ENCODE measurements around the gene CLNK.

The CLNK gene

DNA sequence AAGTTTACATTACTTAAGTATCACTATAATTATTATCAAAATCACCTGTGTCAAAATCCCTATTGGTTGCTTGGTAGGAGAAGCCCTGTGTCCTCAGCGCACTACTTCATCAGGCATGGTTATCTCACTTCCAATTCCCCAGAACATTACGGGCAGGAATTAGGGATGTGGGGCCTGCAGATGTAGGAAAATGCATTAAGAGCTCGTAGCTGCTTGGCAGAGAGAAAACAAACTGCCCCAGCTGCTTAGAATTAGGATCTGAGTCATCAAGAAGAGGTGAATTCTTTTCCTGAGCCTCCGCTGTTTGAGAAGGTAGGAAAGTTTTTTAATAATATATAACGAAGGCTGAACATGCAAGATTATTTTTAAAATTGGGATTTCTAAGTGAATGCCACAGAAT, 31.1 kb upstream of the CLNK start:
- no peak overlapping the region for H3K27ac ChIP-seq
- TF ChIP-seq, protein P1, sequence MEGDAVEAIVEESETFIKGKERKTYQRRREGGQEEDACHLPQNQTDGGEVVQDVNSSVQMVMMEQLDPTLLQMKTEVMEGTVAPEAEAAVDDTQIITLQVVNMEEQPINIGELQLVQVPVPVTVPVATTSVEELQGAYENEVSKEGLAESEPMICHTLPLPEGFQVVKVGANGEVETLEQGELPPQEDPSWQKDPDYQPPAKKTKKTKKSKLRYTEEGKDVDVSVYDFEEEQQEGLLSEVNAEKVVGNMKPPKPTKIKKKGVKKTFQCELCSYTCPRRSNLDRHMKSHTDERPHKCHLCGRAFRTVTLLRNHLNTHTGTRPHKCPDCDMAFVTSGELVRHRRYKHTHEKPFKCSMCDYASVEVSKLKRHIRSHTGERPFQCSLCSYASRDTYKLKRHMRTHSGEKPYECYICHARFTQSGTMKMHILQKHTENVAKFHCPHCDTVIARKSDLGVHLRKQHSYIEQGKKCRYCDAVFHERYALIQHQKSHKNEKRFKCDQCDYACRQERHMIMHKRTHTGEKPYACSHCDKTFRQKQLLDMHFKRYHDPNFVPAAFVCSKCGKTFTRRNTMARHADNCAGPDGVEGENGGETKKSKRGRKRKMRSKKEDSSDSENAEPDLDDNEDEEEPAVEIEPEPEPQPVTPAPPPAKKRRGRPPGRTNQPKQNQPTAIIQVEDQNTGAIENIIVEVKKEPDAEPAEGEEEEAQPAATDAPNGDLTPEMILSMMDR (IDR thresholded peaks at IDR 0.05): no peak
- TF ChIP-seq ZFX (IDR thresholded peaks at IDR 0.05; ENCODE audit: borderline replicate concordance): no peak

DNA sequence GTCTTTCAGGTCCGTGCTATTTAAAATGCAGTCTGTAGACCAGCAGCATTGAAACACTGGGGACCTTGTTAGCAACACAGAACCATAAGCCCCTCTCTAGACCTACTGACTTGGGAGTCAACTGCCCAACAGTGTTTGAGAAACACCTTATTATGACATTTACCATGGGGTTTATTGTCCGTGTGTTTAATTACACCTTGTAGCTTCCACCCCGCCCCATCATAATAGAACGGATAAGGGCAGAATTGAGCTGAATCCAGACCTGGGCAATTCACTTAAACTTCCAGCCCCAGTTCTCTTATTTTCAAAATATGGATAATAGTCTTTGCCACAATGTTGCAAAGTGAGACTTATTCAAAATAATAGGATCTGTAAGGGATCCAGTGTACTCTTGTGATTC, 30.6 kb upstream of the CLNK start:
- TF ChIP-seq ZFX (IDR thresholded peaks at IDR 0.05; ENCODE audit: borderline replicate concordance): no peak
- TF ChIP-seq, protein P1 (IDR thresholded peaks at IDR 0.05): no peak
- H3K27ac ChIP-seq: no peak overlapping the region

DNA sequence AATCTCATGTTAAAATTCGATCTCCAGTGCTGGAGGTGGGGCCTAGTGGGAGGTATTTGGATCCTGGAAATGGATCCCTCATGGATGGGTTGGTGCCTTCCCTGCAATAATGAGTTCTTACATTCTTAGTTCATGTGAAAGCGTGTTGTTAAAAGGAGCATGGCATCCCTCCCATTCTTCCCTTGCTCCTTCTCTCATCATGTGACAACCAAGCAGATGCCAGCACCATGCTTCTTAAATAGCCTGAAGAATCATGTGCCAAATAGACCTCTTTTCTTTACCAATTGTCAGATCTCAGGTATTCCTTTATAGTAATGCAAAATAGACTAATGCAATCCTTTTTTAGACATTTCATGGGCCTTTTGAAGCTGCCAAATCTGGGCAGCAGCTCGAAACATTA, 29.0 kb upstream of the CLNK start:
- no peak overlapping the region for H3K27ac ChIP-seq
- no peak for TF ChIP-seq ZFX (IDR thresholded peaks at IDR 0.05; ENCODE audit: borderline replicate concordance)
- TF ChIP-seq, protein P1 (IDR thresholded peaks at IDR 0.05): no peak

DNA sequence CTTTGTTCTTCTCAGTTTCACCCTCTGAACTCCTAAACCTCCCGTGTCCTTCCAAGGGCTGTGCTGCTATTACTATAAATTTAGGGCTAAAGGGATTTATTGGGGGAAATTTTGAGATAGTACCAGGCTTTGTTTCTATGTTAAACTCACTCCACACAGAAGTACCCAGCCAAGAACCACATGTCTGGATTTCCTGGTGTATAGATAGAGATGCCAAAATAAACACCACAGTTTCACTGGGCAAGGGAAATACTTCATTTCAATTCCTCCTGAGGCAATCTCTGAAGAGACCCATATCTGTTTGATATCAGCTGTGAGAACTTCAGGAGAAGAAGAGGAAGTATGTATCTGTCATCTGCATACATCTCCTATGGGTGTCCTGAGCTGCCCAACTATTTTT, 21.7 kb upstream of the CLNK start:
- TF ChIP-seq ZFX (IDR thresholded peaks at IDR 0.05; ENCODE audit: borderline replicate concordance): no peak
- TF ChIP-seq, protein P1 (IDR thresholded peaks at IDR 0.05): no peak

DNA sequence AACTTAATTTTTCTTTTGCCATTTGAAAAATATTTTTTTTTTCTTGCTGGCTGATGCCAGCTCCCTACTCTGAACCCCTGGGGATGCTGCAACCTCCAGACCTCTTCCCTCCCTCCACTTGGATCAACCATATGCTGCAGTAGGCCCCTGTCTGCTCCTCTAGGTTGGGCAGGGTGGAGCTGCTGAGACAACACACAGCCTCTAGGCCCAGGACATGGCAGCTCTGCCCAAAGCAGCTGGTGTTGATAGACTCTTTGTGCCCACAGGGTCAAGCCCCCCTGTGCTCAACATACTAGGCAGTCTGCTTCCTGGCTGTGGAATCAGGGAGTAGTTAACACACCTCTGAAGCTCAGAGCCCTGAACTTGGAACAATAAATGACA, 19.9 kb upstream of the CLNK start:
- TF ChIP-seq ZFX (IDR thresholded peaks at IDR 0.05; ENCODE audit: borderline replicate concordance): no peak
- TF ChIP-seq, protein P1 (IDR thresholded peaks at IDR 0.05): no peak
- H3K27ac ChIP-seq: no peak overlapping the region

More for the DNA sequence above, 21.7 kb upstream of the CLNK start:
- no peak overlapping the region for H3K27ac ChIP-seq

DNA sequence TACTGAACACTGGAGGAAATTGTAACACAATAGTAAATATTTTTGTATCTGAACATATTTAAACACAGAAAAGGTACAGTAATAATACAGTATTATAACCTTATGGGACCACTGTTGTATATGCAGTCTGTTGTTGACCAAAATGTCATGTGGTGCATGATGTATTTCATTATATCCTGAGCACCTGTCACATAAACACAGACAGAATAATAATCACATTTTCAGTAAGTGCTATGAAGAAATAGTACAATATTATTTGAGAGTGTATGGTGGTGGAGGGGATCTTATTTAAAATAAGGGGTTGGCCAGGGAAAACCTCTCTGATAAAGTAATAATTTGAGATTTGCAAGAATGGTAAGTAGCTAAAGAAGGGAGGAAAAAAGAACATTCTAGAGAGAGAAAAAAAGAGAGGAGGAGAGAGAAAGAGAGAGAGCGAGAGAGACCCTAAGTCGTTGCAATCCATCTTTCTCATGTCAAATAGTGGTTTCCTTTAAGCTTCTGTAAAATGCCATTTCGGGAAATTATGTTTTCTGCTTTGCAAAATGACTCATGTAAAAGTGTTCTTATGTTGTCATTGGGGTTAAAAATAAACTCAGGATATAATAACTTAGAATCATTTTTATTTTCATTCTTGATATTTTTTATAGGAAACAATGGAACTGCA, 19.3 kb upstream of the CLNK start:
- H3K27ac ChIP-seq: no peak overlapping the region
- TF ChIP-seq ZFX (IDR thresholded peaks at IDR 0.05; ENCODE audit: borderline replicate concordance): no peak
- TF ChIP-seq, protein P1 (IDR thresholded peaks at IDR 0.05): no peak

DNA sequence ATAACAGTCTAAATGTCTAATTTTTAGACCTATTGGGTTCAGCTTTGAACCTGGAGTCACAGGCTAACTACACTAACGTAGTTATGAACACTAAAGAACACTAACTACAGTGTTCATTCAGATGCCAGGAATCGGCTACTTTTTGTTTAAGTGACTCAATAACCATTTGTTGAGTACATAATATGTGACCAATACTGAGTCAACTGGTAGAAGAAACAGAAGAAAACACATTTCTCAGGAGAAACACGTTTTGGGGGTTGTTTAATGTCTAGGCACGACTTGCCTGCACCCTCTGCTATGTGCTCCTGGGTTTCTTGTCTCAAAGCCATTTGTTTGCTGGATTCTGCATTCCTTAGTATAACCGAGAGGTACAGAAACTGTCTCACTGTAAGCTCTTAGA, 18.6 kb upstream of the CLNK start:
- no peak overlapping the region for H3K27ac ChIP-seq
- TF ChIP-seq, protein P1 (IDR thresholded peaks at IDR 0.05): no peak
- TF ChIP-seq ZFX (IDR thresholded peaks at IDR 0.05; ENCODE audit: borderline replicate concordance): no peak

All from 22Rv1 (cell line).